HEK293 (cell line): ENCODE data around the gene SH3RF3.

ENCODE experiments used
- CTCF ChIP-seq: fragments of 450-650 bp; formaldehyde crosslinking; IDR thresholded peaks from 2 replicates; pipeline ENCODE4 v1.5.1; 2016; ENCODE audit warnings: missing biosample characterization, missing genetic modification characterization
- ZNF510 ChIP-seq: fragments of 450-650 bp; formaldehyde crosslinking; IDR thresholded peaks from 2 replicates; pipeline ENCODE4 v1.5.1; 2018; ENCODE audit warnings: mild to moderate bottlenecking, missing genetic modification characterization, missing biosample characterization; ENCODE audit not compliant: insufficient replicate concordance

- no peak for TF ChIP-seq ZNF510 (tag by site-specific recombination)
- TF ChIP-seq CTCF, result no peak
Observed at GRCh38 chr2:109201465-109202327, 72.7 kb downstream of the SH3RF3 start.
